Endometrial microvascular endothelial cells (primary cell): ENCODE results near the gene TMC8. TPM values are rescaled to one million over a fixed set of nuclear protein-coding genes. Genes with fewer than 3 reads are reported as not detected.
"Not testable (repeated sequence)": the region's sequence is repeated elsewhere in the genome, so short reads cannot be mapped to it uniquely, and the experiment has no call there.

Experiments used
- in situ Hi-C: cut with HindIII; loops from 2 replicates; pipeline ENCODE4 v1.10.0; 2017; ENCODE audit warnings: low sequenced_read_pairs, low pct_unique_long_range_greater_than_20kb; ENCODE audit errors: inconsistent ontology term
- total RNA-seq: library from RNA; depleted of rRNA; stranded (reverse); fragments of >200 nt; gene quantifications from one replicate; pipeline ENCODE4 v1.2.3, GENCODE V29; 2015; ENCODE audit errors: inconsistent ontology term

TMC8 gene
- total RNA-seq, 1 donor from 2014 or later, result not detected

GRCh38 chr17:78171591-78172248, 41.1 kb downstream of the TMC8 start:
- in situ Hi-C loops, result not testable (repeated sequence)

GRCh38 chr17:78172249-78173051, 41.9 kb downstream of the TMC8 start:
- in situ Hi-C loops, result no loop called here

DNA sequence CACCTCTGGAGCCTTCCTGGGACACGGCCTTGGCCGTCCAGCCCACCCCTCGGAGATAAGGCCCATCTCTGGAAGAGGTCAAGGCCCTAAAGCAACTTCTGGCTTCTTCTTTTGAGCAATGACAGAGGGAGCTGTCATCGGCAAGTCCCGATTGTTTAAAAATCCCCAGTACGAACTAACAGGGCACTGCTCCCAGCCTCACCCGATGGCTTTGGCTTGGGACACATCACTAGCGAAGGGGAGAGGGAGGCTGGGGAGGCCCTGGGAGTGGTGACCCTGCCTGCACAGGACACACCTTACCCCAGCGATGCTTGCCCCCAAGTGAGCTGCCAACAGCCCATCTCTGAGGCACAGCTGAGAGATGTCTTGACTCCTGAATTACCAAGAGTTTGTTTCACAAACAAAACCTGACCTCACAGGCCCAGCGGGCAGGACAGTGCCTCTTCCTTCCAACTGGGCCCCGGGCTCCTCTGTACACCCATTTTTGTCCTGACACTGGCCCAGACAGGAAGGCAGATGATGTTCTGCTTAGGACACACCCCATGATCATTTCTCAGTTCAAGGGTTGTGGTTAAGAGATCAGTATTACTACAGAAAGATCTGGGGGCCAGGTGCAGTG, 42.6 kb downstream of the TMC8 start:
- in situ Hi-C loops, result no loop called here

- in situ Hi-C loops, result no loop called here
Observed at GRCh38 chr17:78174346-78174869, 43.8 kb downstream of the TMC8 start.

GRCh38 chr17:78174870-78175642, 44.5 kb downstream of the TMC8 start:
- in situ Hi-C loops, result no loop called here

DNA sequence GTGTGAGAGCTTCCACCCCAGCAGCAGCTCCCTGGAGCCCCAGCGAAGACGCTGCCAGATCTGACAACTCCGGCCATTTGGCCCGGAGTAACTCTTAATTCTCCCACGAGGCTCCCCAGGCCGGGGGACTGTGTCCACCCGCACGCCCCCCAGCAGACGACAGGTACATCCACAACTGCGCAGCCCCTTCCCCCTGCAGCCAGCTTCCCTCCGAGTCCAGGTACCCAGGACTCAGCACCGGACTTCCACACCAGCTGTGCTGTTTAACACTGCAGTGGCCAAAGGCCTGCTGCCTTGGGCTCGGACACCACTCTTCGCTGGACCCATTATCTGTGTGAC, 45.0 kb downstream of the TMC8 start:
- in situ Hi-C loops, result no loop called here

GRCh38 chr17:78176548-78177025, 46.0 kb downstream of the TMC8 start:
- in situ Hi-C loops, result no loop called here

GRCh38 chr17:78179372-78179771, 48.8 kb downstream of the TMC8 start:
- in situ Hi-C loops, result no loop called here

GRCh38 chr17:78180083-78180482, 49.5 kb downstream of the TMC8 start:
- in situ Hi-C loops, result no loop called here

DNA sequence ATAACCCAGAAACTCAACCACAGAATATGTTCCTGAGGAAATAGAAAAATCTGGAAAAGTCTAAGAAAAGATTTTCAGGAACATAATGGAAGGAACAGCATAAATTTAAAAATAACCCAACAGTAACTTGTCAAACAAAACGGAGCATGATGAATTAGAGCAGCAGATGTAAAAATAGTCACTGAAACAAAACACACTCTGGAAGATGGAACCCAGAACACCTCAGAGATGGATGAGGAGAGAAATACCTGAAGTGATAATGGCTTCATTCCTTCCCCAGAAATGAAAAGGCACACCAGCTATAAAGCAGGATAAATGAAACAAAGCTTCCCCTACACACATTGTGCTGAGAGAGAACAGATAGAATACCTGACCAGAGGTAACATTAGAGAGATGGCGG, 49.9 kb downstream of the TMC8 start:
- in situ Hi-C loops, result no loop called here

DNA sequence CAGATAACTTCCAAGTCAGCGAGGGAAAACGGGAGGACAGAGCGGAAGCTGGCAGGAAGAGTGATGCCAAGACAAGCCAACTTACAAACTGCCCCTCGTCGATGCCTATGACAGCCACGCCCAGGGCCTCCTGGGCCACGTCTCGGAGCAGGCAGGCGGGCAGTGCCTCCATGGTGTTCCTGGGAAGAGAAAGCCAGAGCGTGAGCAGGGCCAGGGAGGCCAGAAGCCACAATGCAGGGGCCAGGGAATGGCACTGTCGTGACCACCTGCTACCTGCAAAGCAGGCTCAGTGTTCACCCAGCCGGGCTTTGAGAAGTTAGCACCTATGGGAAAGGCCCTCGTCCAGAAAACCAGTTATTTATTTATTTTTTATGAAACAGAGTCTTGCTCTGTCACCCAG, 51.9 kb downstream of the TMC8 start:
- in situ Hi-C loops, result no loop called here

GRCh38 chr17:78183916-78184315, 53.3 kb downstream of the TMC8 start:
- in situ Hi-C loops, result no loop called here

DNA sequence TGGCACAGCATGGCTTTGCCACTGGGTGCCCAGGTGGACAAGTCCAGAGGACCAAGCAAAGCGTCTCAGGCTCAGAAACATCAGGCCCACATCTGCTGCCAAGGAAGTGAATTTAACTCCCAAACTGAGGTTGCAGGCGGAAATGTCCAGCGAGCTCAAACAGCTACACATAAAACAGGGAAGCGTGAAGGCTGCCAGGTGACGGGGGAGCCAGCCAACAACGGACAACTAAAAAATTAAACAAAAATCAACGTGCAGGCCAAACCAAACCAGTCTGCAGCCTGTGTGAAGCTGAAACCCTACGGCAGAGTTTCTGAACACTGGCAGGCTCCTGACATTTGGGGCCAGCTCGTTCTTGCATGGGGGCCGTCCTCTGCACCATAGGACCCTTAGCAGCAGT, 53.8 kb downstream of the TMC8 start:
- in situ Hi-C loops, result no loop called here

- in situ Hi-C loops, result no loop called here
Observed at GRCh38 chr17:78184868-78185267, 54.3 kb downstream of the TMC8 start.

- in situ Hi-C loops, result no loop called here
Observed at GRCh38 chr17:78185981-78186691, 55.6 kb downstream of the TMC8 start.

GRCh38 chr17:78186692-78187595, 56.4 kb downstream of the TMC8 start, which contains the start of the genes AFMID and TK1:
Gene AFMID (plus strand): TSS chr17:78187362. CDS start chr17:78187371, 9 bp downstream.
Gene TK1 (minus strand): TSS chr17:78187052. CDS start chr17:78186994, 58 bp downstream.
- in situ Hi-C loops, result no loop called here
